Activated naive CD4-positive, alpha-beta T cell (primary cell): ENCODE results near the gene CXXC5.

Experiments used
- DNase-seq, 4 experiments: peaks; one replicate each; lab custom pipeline; 2025; lab: John Stamatoyannopoulos, UW

The CXXC5 gene

GRCh38 chr5:139682016-139682975, 34.1 kb downstream of the CXXC5 start:
- DNase-seq: no peak

DNA sequence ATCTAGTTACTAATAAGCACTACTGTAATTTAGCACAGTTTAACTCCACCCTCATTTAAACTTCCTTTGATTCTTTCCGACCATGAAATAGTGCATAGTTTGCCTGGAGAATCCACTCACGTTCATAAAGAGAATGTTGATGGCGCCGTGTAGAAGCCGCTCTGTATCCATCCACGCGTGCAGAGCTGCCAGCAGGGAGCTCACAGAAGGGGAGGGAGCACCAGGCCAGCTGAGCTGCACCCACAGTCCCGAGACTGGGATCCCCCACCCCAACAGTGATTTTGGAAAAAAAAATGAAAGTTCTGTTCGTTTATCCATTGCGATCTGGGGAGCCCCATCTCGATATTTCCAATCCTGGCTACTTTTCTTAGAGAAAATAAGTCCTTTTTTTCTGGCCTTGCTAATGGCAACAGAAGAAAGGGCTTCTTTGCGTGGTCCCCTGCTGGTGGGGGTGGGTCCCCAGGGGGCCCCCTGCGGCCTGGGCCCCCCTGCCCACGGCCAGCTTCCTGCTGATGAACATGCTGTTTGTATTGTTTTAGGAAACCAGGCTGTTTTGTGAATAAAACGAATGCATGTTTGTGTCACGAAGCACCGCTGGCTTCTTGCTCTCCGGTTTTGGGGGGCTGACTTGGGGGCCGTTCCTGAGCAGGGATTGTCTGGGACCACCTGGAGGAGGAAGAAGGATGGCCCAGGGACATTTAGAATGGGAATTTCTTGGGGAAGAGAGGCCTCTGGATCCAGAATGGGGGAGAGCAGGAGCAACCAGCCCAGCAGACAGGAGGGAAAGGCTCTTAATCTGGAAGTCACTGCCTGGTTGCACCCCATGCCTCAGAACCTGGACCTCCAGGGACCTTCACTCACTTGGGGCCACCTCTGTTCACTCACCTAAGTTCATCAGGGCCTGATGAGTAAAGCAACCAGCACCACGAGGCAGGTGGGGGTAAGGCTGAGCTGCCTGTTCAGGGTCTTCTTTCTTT, 35.4 kb downstream of the CXXC5 start:
- no peak for DNase-seq

GRCh38 chr5:139684350-139684880, 36.3 kb downstream of the CXXC5 start:
- DNase-seq: no peak

DNA sequence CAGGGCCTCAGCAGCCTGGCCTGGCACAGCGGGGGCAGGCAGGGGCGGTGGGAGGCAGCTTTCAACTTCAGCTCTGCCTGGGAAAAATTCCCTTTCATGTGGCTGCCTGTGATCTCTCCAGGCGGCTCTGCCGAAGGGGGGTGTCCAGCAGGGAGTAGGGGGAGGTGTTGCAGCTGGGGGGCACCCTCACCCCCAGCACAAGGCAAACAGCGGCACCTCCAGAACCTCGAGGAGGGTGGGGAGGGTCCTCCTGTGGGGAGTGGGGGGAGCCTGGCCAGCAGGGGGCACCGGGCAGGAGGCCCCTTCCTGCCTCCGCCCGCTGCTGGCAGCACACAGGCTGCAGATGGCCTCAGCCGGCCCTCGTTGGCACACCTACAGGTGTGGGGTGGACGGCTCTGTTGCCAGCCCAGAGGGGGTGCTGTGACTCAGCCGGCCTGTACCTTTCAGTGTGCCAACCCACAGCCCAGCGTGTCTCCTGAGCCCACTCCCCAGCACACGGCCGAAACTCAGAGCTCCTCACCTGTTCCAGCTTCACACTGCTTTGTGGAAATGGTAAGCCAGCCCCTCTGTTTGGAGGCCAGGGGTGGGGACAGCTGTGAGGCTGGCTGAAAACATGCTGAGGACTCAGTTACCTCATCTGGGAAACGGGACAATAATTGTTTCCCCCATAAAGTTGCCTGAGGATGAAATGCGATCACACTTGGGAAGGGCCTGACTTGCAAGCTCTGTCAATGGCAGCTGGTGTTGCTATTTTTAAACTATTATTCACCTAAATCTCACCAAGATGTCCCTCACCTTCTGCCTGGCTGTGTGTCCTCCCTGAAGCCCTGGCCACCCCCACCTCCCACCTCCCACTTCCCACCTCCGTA, 37.0 kb downstream of the CXXC5 start:
- DNase-seq: no peak

DNA sequence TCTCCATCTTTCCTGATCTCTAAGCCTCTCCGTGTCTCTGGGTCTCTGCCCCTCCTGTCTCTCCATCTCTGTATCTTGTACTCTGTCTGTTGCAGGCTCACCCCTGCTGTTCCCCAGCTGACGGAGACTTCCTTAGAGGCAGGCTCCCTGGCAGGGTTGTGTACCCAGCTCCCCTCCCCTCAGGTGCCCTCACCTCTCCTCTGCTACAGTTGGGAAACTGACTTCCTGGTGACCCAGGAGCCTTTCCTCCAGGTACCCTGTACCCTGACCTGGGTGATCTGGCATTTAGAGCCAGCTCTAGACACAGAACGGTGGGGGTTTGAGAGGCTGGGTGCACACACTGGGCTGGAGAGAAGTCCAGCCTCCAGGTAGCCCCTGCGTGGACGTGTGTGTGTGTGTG, 37.7 kb downstream of the CXXC5 start:
- no peak for DNase-seq

DNA sequence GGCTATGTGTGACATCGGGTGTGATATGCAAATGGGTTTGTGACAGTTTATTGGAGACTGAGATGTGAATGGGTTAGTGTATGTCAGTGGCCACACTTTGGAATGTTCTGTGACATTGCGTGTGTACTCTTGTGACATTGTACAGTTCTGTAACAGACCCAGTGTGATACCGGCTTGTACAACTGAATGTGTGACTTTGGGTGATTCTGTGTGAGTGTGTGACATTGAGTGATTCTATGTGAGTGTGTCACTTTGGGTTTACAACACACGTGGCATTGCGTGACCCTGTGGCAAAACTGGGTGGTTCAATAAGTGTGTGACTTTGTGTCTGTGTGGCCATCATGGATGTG, 38.2 kb downstream of the CXXC5 start:
- DNase-seq: no peak

DNA sequence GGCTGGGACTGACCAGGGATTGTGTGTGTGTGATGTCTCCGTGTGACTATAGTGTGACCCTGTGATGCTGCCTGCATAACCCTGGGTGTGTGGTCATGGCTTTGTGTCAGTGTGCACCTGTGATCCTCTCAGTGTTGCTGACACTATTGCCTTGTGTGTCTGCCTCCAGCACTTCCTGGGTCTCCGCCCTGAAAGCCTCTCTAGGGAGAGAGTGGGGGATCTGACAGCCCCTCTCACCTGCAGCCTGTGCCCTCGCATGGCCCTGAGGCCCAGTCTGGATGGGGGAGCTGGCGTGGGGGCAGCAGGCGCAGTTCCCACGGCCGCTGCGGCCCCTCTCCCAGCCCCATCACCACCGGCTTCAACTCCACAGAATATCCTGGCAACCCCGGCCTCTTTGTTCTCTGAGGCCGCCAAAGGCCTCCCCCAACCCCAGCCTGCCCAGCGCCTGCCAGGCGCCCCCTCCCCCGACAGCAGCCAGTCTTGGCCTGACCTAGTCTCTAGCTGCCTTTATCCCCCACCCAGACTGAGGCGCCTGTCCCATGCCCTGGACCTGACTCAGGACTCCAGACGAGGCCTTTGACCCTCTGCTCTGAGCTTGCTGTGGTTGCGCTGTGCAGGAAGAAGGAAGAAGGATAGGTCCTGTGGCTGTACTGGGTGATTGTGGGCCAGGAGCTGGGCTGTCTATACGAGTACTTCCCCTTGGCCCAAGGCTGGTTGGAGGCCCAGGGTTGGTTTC, 38.7 kb downstream of the CXXC5 start:
- DNase-seq: no peak

- DNase-seq: no peak
Observed at GRCh38 chr5:139687656-139688055, 39.5 kb downstream of the CXXC5 start.

- DNase-seq: no peak
Observed at GRCh38 chr5:139688088-139688702, 40.0 kb downstream of the CXXC5 start.

DNA sequence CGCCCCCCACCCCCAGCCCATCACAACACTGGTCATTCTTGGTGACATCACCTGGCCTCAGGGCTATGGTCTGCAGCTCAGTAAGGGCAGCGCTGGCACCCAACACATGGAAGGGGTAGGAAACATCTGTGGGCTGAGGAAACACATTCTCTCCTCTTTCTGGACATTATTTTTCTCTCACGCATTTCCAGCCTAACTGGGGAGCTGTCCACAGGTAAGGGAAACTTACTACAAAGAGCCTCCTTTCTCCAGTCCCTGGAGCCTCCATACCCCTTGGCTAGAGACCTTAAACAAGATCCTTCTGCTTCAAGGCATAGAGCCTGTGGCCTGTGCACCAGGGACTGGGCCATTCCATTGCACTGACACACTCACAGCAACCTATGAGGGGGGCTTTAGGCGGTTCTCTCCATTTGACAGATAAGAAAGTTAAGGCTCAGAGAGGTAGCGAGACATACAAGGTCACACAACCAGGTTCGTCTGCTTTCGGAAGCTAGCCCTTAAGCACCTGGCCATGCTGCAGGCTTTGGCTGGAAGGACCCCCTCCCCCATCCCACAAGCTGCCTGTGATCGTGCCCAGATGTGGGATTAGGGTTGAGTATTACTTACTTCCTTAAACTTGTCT, 40.7 kb downstream of the CXXC5 start:
- no peak for DNase-seq

DNA sequence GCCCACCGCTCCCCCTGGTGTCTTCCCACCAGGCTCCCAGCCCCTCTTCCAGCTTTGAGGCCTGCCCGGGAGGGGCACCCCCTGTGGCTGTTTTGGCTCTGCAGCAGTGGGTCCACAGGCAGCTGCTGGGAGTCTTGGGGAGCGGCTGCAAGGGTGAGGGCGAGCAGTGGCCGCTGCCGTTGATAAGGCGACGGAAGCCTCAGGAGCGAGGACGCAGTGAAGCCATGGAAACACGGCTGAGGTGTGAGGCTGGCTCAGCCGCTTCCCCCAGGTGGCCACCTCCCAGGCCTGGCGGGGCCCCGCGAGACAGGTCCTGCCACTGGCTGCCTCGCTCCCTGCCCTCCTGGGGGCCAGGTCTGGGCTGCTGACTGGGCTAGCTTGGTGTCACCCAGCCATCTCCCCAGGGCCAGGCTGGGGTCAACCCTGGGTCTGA, 41.5 kb downstream of the CXXC5 start:
- DNase-seq: no peak

GRCh38 chr5:139690064-139690802, 42.1 kb downstream of the CXXC5 start:
- no peak for DNase-seq

- DNase-seq: no peak
Observed at GRCh38 chr5:139690803-139691629, 42.9 kb downstream of the CXXC5 start.

- DNase-seq: no peak
Observed at GRCh38 chr5:139692148-139692547, 44.0 kb downstream of the CXXC5 start.

DNA sequence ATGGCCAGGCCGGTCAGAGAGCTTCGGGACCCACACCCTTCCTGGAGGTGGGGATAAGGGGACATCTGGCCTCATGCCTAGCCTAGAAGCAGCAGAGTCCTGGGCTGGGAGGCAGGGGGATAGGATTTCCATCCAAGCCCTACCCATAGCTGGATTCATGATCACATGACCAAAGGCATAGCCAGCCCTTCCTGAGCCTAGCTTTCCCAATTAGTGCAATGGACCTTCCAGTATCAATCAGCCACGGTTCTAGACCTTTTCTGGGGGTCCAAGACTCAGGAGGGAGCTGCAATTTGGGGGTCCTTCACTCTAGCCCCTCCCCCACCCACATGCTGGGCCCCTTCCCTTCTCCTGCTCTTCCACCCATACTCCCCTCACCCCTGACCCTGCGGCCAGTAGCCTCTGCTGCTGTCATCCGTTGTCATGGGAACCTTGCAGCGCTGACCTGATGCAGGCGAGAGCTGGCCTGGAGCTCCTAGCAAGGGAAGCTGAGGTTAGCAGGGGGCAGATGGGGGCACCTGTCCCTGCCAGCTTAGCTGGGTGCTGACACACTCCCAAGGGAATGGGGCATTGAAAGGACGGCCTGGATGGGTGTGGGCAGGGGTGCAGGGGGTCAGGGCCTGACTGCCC, 44.6 kb downstream of the CXXC5 start:
- DNase-seq: no peak

DNA sequence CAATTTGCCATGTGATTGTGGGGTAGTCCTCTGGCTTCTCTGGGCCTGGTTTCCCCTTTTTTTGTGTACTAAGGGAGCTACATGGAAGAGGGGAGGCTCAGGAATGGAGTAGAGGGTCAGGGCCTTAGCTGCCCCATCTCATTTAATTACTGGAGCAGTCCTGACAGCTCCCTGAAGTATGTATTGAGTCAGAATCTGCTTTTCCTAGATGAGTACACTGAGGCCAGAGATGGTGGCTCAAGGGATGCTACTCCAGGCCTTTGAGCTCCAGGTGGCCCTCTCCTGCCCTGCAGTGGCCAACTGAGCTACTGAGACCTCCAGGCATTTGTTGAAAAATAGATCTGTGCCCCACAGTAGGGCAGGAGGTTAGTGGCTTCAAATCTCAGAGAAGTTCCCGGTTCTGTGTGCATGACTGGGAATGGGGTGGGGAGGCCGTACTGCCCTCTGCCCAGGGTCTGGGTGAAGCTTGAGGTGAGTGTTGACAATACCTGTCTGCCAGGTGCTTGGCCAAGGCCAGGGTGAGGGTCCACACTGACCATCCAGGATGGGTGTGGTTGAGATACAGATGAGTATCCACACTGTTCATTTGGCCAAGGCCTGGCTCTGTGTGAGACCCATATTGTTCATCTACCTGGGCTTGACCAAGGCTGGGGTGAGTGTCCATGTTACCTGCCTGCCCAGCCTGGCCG, 45.7 kb downstream of the CXXC5 start:
- DNase-seq: no peak

GRCh38 chr5:139694556-139695177, 46.5 kb downstream of the CXXC5 start:
- DNase-seq: no peak
